Smooth muscle cell of trachea (primary cell): ENCODE results near the gene KYAT1. TPM values are rescaled to one million over a fixed set of nuclear protein-coding genes. Genes with fewer than 3 reads are reported as not detected.

ENCODE experiments used
- total RNA-seq: library from RNA; depleted of rRNA; stranded (reverse); fragments of >200 nt; gene quantifications from 2 replicates; pipeline ENCODE4 v1.2.1, GENCODE V29; 2014

The KYAT1 gene
- 9.1 and 13.7 TPM in 2 replicates for total RNA-seq

DNA sequence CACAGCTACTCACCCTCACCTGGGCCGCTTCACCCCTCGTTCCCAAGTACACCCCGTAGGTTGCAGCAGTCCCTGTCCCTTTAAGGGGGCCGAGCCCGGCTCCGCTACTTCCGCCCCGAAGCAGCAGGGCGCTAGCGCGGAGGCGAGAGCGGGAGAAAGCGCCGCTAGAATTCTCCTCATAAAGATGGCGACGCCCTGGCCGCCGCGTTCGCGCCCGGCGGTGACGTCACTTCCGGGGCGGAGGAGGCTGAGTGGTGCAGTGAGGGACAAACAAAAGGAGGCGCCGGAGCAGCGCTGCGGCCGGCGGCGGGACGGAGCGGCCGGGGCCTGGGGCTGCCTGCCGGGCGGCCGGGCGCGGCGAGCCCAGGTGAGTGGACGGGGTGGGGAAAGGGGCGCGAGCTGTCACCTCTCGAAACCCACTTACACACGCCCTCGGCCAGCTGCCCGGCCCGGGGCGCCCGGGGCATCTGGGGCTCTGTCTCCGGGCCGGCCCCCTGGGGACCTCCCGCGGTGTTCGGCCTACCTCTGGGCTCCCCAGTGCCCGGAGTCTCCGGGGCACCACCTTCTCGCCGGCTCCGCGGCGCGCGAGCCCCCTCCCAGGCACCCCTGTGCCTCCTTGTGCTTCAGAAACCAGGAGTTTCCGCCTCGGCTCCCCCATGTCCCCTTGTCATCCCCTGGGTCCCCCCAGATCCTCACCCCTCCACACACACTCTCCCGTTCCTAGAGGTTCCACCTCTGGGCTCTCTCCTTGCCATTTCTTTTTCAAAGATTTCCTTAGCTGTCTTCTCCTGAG, at the start of gene KYAT1, which contains the start of gene LRRC8A:
Gene KYAT1, minus strand, starts transcription at position 67 of the 793 bp plus-strand sequence. CDS start 36,545 bp downstream, outside the sequence.
Gene LRRC8A, plus strand, starts transcription at position 250 of the 793 bp plus-strand sequence. CDS start 25,032 bp downstream, outside the sequence.

DNA sequence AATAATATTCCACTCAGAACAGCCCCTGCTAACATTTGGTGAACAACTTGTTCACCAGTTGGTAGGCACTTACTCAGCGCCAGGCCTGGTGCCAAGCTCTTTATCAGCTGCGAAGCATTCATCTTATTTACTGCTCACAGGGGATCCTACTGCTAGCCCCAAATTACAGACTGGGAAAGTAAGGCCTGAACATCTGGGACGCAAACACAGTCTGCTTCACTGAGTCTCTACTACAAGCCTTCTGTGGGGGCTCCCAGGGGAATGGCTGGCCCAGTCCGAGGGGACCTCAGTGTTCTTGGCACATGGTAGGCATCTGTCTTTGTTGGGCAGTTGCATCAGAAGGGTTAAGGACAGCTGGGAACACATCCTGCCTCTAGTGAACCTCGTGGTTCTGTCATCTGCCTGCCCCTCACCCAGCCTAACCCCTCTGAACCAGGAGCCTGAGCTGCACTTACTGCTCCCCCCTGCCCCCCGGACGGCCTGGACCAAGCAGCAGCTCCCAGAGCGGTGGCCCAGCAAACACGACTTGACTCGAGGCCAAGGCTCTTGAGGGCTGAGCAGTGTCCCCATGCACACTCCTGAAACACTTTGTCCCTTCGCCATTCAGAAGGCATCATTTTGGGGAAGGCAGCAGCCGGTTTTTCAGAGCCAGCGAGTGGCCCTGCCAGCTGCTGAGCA, 38.8 kb upstream of the KYAT1 start, which contains the start of gene PHYHD1:
Gene PHYHD1, plus strand, starts transcription at position 602 of the 678 bp plus-strand sequence. CDS start 1,342 bp downstream, outside the sequence.

DNA sequence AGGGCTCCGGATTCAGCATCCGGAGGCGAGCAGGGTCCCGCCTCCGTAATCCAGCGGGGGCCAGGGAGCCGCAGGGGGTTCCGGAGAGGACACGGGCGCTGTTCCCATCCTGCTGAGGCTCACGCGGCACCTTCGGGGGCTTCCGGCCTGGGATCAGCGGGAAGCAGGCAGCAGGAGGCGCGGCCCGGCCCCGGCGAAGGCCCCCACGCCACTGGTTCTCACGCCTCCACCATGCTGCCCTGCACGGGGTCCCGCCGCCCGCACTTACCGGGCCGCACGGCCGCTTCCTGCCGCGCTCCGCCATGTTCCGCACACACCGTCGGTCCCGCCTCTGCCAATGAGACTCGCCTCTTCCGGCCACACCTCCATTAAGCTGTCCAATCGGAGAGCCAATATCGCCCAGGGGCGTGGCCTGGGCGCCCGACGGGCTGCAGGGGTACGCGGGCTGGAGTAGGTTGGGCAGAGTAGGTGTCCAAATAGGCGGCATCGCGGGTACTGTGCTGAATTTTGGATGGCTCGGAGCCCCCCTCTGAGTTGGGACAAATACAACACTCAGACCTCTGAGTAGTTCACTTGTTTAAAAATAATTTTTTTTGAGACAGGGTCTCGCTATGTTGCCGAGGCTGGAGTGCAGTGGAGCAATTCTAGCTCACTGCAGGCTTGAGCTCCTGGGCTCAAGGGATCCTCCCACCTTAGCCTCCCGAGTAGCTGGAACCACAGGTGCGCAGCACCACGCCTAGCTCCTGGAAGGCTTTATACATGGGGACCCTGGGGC, 52.1 kb downstream of the KYAT1 start, which contains the start of gene SPOUT1:
Gene SPOUT1, minus strand, starts transcription at position 318 of the 775 bp plus-strand sequence. Its CDS starts 14 bp downstream, at position 304.

DNA sequence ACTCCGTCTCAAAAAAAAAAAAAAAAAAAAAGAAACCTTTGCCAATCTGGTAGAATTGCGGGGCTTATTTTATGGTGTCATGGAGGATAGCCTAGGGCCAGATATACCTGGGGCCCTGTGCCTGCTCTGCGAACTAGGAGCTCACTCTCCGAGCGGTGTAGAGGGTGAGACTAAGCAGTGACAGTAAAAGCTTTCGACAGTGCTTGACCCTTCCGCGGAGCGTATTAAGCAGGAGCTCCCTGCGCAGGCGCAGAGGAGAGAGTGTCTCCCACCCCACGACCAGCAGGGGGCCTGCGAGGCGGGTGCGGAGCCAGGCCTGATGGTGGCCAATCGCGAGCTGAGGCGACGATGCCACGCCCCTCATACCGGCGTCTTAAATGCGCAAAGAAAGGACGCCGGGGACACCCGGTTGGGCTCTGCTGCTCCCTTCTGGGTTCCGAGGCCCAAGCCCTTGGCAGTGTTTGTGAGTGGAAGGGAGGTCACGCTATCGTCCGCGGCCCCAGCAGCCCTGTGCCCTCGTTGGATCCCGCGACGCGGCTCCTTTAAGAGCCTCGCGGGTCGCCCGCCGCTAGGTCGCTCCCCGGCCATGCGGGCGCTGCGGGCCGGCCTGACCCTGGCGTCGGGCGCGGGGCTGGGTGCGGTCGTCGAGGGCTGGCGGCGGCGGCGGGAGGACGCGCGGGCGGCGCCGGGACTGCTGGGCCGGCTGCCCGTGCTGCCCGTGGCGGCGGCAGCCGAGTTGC, 63.5 kb downstream of the KYAT1 start, which contains the start of gene ENDOG:
Gene ENDOG, plus strand, starts transcription at position 402 of the 740 bp plus-strand sequence. Its CDS starts 185 bp downstream, at position 587.

DNA sequence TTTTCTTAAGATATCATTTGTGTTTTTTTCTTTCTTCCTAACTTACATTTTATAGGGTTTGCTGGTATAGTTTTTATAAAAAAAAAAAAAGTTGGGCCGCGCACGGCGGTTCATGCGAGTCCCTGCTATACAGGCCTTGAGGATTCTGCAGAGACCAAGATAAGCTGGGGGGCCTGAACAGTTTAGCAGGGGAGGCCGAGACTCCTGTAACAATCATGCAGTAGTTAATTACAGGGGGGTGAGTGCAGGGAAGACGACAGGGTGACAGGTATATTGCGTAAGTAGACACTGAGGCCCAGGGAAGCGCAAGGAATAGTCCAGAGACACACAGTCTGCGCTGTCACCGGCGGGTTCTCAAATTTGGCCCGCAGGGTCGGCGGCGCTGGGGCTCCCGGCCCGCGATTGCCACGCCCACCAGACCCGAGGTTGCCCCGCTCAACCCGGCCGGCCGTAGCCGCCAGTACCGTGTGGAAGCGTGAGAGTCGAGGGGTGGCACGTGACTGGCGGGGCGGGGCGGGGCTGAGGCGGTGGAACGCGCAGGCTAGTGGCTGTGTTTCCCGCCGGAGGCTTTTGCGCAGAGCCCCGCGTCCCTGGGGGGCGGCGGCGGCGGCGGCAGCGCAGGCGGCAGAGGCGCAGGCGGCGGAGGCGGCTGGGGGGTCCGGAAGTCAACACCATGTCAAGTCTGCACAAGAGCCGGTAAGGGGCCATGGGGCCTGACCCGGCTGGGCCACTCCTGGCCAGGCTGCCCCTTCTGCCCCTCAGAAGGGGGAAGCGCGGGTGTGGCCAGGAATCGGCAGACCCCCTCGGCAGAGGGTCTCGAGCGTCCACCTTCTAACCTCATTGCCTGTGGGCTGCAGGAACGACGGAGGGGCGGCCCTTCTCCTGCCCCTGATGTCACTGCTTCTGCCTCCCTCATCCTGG, 94.8 kb downstream of the KYAT1 start, which contains the start of gene TBC1D13:
Gene TBC1D13, plus strand, starts transcription at position 573 of the 921 bp plus-strand sequence. Its CDS starts 101 bp downstream, at position 674.

Other genes starting within 250 kb of the KYAT1 start
- 52.9 and 79.4 TPM in 2 replicates for gene DYNC2I2, start 225.1 kb downstream of the KYAT1 start, total RNA-seq
- gene SET, start 192.7 kb downstream of the KYAT1 start, total RNA-seq = 305 and 552 TPM in 2 replicates
- gene PKN3, start 179.4 kb downstream of the KYAT1 start, total RNA-seq = 1.9 and 2.3 TPM in 2 replicates
- gene ZDHHC12, start 157.8 kb downstream of the KYAT1 start, total RNA-seq = 44.8 and 51.5 TPM in 2 replicates
- gene ZER1, start 110.0 kb downstream of the KYAT1 start, total RNA-seq = 29.5 and 52.4 TPM in 2 replicates
- gene TBC1D13, start 94.7 kb downstream of the KYAT1 start, total RNA-seq = 12.7 and 21.8 TPM in 2 replicates
- 20.4 and 22.0 TPM in 2 replicates for gene ENDOG, start 63.5 kb downstream of the KYAT1 start, total RNA-seq
- 17.9 and 22.0 TPM in 2 replicates for gene SPOUT1, start 52.2 kb downstream of the KYAT1 start, total RNA-seq
- gene LRRC8A, start 183 bp upstream of the KYAT1 start, total RNA-seq = 29.1 and 44.0 TPM in 2 replicates
- gene PHYHD1, start 39.0 kb upstream of the KYAT1 start, total RNA-seq = 16.1 and 18.7 TPM in 2 replicates
- gene DOLK, start 65.7 kb upstream of the KYAT1 start, total RNA-seq = 28.2 and 40.9 TPM in 2 replicates
- 38.5 and 43.5 TPM in 2 replicates for gene NUP188, start 65.7 kb upstream of the KYAT1 start, total RNA-seq
- gene SH3GLB2, start 146.4 kb upstream of the KYAT1 start, total RNA-seq = 63.9 and 83.7 TPM in 2 replicates
- gene MIGA2, start 154.7 kb upstream of the KYAT1 start, total RNA-seq = 30.7 and 42.8 TPM in 2 replicates
- 8.7 and 10.3 TPM in 2 replicates for gene DOLPP1, start 199.2 kb upstream of the KYAT1 start, total RNA-seq
- 63.4 and 90.5 TPM in 2 replicates for gene CRAT, start 228.8 kb upstream of the KYAT1 start, total RNA-seq
- 130 and 145 TPM in 2 replicates for gene PTPA, start 229.5 kb upstream of the KYAT1 start, total RNA-seq